Inflammatory macrophage treated with lipopolysaccharide for 1 hour (primary cell): ENCODE results near the gene RGPD8.
"Not testable (repeated sequence)": the region's sequence is repeated elsewhere in the genome, so short reads cannot be mapped to it uniquely, and the experiment has no call there.

Experiments used
- DNase-seq, 2 donors: peaks; one replicate each; pipeline ENCODE4 v3.0.0-alpha.2; 2020 to 2022

RGPD8 gene

DNA sequence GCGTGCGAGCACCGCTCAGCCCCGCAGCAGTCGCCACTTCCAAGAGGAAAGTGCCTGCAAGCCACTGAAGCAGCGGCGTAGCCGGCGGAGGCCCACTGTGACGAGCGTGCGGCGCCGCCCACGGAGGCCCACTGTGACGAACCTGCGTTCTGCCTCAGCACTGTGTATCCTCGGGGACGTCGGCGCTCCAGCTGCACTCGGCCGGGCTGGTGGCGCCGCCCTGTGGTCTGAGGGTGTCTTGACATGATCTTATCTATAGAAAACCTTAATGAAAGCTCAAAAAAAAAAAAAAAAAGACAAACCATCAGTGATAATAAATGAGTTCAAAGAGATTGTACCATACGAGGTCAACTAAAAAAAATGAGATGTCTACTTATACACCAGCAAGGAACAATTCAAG, at the start of gene RGPD8:
Gene RGPD8, minus strand, starts transcription at position 166 of the 400 bp plus-strand sequence. CDS start 192 bp downstream, outside the sequence.
- peak; percentile 76 to 92 for DNase-seq

- peak; percentile 20 to 58 for DNase-seq
Measured at GRCh38 chr2:112483042-112483473, 49.6 kb upstream of the RGPD8 start.

GRCh38 chr2:112482309-112483041, 49.0 kb upstream of the RGPD8 start:
- DNase-seq: peak; percentile 15 to 30

DNA sequence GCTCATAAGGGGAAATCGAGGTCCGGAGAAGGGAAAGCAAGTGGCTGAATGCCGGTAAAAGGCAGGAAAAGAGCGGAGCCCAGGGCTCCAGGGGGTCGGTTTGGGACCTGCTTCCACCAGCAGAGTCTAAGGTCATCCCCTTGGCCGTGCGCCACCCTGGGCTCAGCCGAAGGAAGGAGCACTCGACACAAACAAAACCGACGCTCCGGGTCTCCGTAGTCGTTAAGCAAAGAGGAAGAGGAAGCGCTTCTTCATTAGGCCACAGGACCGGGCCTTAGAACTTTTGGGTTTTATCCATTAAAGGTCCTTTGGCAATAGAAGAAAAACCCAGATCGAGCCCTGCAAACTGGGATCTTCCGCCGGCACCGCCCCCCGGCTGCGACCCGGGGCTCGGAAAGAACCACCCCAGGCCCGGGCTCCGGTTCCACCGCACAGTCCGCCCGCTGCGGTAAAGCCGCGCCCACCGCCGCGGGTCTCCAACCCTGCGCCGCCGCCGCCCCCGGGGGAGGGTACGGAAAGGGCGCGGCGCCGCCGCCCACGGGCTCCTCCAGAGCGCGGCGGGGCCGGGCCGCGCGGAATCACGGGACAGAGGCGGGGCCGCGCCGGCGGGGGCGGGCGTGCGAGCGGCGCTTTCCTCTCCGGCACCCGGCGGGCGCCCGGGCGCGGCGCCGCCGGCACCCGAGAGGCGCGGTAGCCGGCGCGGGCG, 48.2 kb upstream of the RGPD8 start, which contains the start of gene TTL:
Gene TTL, plus strand, starts transcription at position 629 of the 706 bp plus-strand sequence. CDS start 189 bp downstream, outside the sequence.
- peak; percentile 92 to 94 for DNase-seq

DNA sequence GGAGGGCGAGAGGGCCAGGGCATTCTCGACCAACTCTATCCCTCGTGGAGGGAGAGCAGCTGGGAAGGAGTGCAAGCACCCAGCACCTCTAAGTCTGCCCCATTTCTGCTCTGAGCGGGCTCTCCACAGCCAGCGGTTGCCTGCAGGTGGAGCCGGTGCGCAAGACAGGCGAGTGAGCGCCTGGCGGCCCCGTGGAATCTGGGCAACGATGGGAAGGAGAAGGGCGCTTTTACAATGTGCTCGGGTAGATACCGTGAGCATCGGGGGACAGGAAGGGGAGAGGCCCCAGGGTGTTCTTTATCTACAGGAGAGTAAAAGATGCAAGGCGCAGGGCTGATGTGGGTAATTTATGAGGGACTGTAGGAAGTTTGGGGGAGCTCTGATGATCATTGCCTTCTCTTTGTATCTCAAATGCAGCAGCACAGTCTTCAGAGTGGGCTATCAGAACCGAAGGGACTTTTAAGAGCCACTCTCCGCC, 47.6 kb upstream of the RGPD8 start:
- DNase-seq: peak; percentile 67 to 70

DNA sequence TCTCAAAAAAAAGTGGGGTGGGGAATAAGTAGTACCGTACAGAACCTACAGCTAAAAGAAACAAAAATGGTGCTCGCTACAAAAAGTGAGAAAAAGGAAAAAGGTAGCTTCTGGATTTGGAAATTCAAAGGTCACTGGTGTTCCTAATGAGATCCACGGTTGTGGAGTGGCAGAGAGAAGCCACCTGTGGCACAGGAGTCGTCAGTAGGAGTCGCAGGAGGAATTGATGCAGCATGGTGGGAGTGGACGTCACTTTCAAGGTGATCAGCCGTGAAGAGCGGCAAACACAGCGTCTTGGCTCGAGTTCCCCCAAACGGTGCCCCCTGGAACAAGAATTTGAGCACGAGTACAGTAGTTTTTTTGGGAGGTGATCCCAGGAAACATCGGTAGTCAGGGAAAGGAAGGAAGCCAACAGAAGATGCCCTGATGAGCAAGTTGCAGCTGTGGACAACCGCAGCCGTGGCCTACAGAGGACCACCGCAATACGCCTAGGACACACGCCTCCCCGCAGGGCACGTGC, 47.1 kb upstream of the RGPD8 start:
- no peak for DNase-seq

GRCh38 chr2:112476434-112476833, 43.0 kb upstream of the RGPD8 start:
- no peak for DNase-seq

- no peak for DNase-seq
Measured at GRCh38 chr2:112474844-112475486, 41.5 kb upstream of the RGPD8 start.

GRCh38 chr2:112472547-112473263, 39.3 kb upstream of the RGPD8 start:
- no peak for DNase-seq

DNA sequence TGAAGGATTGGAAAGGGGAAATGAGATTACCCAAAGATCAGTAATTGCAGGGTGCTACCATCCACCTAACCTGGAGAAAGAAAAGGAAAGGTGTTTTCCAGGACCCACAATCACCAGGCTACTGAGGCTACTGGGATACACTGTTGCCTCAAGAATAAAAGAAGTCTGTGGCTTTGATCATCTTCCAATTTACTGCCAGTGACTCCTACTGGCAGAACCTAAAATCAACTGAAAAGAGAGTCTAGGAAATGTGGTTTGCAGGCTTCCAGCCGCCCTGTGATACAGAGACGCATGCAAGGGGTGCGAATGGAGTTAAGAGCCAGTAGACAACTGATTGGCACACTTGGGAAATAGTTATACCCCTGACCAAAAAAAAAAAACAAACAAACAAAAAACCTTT, 31.9 kb upstream of the RGPD8 start:
- no peak for DNase-seq

- no peak for DNase-seq
Measured at GRCh38 chr2:112463256-112463655, 29.8 kb upstream of the RGPD8 start.

DNA sequence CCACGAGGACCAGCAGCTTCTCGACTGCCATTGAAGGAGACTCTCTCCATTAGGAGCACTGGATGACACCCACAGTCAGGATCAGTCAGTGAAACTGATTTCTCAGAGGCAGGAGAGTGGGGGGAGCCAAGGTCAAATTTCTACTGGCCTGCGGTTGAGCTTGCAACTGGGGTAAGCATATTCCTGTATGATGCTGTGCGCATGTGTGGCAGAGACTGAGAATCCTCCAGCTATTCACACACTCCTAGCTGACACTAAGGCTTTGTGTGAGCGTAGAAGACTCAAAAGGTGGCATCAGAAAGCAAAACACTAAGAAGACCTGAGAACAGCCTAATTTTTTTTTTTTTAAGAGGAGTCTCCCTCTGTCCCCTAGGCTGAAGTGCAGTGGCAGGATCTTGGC, 28.7 kb upstream of the RGPD8 start:
- no peak for DNase-seq

GRCh38 chr2:112459372-112459771, 25.9 kb upstream of the RGPD8 start:
- no peak for DNase-seq

DNA sequence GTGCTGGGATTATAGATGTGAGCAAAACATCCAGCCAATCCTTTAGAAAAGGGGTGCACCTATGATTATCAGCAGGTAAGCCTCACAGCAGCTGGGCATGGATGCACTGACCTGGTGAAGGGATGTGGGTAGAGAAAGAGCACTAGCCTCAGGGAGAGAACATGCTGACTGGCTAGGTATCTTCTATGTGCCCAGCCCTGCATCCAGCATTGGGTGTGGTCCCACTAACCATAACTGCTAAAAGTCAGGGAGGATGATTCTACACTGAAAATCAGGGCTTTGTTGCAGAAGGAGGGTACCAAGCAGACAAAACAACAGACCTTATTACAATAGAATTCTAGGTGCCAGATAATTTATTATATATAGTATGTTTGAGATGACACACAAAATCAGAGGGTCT, 21.1 kb upstream of the RGPD8 start:
- DNase-seq: no peak

- no peak for DNase-seq
Measured at GRCh38 chr2:112451317-112451716, 17.9 kb upstream of the RGPD8 start.

DNA sequence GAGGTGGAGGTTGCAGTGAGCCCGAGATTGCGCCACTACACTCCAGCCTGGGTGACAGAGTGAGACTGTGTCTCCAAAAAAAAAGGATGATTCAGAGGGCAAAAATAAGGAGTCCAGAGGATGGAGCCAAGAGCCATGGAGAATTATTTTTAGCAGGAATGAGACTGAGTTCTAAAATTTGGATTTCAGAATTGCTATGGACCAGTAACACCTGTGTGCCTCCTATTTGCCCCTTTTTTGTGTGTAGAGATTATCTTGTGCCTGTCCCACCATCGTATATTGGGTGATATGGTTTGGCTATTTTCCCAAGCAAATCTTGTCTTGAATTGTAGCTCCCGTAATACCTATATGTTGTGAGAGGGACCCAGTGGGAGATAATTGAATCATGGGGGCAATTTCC, 16.4 kb upstream of the RGPD8 start:
- DNase-seq: no peak

DNA sequence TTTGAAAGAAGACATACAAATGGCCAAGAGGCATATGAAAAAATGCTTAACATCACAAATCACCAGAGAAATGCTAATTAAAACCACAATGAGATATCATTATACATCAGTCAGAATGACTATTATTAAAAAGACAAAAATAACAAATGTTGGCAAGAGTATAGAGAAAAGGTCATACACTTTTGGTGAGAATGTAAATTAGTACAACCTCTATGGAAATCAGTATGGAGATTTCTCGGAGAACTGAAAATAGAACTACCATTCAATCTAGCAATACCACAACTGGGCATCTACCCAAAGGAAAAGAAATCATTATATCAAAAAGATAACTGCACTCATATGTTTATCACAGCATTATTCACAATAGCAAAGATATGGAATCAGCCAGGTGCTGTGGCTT, 10.8 kb upstream of the RGPD8 start:
- DNase-seq: not testable (repeated sequence)

DNA sequence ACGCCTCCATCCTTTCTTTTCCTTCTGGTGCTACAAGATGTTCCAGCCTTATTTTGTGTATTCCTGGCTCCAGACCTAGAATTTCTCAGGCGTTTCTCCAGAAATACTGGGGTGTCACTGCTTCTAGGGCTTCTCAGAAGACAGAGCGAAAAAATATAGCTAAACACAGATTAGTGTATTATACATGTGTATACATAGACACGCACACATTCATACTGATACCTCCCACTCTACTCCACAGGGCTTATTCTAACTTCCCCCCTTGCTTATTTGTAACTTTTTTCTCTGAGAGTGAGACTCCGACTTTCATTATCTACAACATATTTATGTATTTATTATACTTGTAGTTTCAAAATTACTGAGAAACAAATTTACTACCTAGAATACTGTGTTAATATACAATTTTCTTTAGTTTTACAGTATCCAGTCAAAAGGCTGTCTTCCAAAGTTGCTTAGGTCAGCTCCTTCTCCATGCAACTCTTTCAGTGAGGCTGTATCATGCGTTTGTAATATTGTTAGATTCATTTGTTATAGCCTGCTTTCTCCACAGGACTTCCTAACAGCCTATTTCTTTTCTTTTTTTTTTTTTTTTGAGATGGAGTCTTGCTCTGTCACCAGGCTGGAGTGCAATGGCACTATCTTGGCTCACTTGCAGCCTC, 5.3 kb upstream of the RGPD8 start:
- DNase-seq: not testable (repeated sequence)

DNA sequence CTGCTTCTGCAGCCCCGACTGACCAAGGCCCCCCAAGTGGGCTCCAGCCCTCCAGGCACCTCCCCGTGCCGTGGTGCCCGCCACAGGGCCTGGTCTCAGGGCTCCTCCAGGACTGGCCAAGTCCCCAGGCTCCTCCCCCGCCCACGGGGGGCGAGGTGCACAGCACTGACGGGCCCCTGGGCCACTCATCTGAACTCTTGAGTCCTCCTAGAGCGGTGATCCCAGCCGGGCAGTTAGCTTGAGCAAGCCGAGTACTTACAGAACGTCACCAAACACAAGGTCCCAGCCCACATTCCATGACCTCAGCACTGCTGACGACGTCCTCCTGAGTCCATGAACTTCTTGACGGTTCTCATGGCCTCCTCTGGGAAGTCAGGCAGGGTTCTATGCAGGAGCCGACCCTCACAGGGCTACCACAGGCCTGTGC, 4.0 kb upstream of the RGPD8 start:
- not testable (repeated sequence) for DNase-seq

- DNase-seq: not testable (repeated sequence)
Measured at GRCh38 chr2:112436993-112437392, 3.5 kb upstream of the RGPD8 start.

GRCh38 chr2:112435716-112436431, 2.4 kb upstream of the RGPD8 start:
- not testable (repeated sequence) for DNase-seq
